ENCODE results near the gene ZSCAN9. TPM values are rescaled to one million over a fixed set of nuclear protein-coding genes. Genes with fewer than 3 reads are reported as not detected.

ZSCAN9 gene
- 6.1 to 7.8 TPM (median 7.3 TPM) in 5 replicates for total RNA-seq (2022; extraction: Qiagen RNA extraction; ENCODE audit: low read depth)

DNA sequence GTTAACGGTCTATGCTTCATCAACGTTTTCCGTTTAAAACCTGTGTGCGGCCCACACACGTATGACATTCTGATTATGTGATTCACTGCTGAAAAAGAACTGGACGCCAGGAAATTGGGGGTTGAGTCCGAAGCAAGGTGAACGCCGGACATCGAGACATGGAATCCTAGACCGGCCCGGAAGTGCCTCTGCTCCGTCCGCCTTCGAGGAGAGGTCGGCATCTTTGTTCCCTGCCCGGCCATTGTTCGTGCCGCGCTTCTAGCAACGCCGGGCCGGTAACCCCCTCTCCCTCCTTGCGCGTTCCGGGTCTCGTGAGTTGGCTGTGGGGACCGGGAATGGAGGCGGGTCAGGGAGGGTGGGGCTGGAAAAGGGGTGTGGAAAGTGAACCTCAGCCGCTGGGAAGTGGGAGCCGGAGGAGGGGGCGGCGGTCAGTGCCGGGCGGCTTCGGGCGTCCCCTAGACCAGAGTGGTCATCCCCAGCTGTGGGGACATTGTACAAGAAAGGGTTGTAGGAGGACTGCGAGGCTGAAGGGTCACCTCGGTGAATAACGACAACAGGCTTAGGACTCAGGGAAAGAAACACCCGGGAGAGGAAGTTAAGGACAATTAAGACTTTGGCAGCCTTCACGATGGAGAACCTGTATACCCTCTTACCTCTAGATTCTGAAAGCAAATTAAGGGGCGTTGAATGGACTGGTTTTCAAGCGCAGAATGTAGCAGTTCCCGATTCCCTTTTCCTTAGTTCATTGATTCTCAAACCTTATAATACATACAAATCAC lies at the start of gene ZSCAN9:
TSS of gene ZSCAN9 (plus strand) at position 220 of the 779 bp plus-strand sequence. CDS start 1,810 bp downstream, outside the sequence.

DNA sequence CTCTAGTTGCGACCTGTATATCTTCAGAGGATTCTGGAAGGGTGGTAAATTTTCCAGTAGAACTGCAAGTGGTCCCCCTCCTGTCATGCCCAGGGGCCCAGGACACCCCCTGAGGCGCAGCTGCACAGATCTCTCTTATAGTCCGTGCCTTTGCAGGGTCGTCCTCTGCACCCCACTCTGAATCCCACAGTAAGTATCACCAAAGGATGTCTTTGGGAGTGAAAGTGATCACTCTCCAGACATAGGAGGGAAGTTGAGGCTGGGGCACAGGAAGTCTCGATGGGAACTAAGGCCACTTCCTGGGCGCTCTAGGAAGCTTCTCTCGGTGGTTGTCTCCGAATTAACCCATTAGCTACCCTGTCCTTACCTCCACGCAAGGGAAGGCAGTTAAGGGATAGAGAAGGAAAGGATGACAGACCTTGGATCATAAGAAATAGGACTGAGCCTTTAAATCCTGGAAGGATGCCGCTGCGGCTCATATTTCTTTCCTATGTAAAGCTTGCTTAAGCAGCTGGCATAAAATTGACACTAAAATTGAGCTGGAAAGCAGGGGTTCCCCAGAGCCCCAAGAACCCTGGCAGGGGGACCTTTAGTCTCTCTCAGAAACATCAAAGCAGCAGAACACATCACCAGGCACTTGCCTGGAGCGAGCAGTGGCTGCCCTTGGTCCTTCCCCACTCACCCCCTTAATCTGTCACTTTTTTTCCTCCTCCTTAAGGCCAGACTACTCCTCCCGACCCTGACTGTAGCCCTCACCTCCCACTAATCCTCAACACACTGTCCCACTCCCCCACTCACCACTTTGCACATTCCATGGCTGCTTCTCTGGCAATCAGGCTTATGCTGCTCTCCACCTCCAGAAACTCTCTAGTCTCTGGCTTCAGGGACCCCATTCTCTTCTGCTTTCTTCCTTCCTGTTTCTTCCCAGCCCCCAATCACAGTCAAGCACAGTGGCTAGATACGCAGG lies 27.2 kb downstream of the ZSCAN9 start, which contains the start of gene ZKSCAN4:
TSS of gene ZKSCAN4 (minus strand) at position 261 of the 967 bp plus-strand sequence. CDS start 289 bp downstream, outside the sequence.

DNA sequence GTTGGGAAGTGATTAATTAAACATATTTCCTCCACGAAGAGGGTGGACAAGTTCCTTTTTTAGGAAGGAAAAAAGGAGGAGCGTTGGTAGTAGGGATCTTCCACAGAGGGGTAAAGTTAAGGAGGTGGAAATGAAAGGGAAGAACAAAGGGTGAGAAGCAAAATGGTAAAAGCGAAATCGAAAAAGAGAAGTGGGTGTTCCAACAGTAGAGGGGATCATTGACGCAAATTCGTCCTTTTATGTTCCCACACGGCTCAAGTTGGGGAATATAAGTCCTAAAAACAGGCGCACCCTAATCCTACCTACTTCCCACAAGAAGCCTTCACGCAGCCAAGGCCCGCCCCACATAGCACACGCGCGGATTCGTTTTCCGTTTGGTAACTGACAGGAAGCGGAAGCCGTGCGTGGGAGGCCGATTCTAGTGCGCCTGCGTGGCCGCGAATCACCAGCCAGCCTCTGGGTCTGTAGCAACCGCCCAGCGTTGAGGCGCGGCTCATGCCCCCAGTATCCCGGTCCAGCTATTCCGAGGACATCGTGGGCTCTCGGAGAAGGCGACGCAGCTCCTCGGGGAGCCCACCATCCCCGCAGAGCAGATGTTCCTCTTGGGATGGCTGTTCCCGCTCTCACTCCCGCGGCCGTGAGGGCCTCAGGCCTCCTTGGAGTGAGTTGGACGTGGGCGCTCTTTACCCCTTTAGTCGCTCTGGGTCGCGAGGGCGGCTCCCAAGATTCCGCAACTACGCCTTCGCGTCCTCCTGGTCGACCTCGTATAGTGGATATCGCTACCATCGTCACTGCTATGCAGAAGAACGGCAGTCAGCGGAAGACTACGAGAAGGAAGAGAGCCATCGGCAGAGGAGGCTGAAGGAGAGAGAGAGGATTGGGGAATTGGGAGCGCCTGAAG lies 34.1 kb downstream of the ZSCAN9 start, which contains the start of gene NKAPL:
TSS of gene NKAPL (plus strand) at position 421 of the 901 bp plus-strand sequence. CDS start at position 496, 75 bp downstream.

DNA sequence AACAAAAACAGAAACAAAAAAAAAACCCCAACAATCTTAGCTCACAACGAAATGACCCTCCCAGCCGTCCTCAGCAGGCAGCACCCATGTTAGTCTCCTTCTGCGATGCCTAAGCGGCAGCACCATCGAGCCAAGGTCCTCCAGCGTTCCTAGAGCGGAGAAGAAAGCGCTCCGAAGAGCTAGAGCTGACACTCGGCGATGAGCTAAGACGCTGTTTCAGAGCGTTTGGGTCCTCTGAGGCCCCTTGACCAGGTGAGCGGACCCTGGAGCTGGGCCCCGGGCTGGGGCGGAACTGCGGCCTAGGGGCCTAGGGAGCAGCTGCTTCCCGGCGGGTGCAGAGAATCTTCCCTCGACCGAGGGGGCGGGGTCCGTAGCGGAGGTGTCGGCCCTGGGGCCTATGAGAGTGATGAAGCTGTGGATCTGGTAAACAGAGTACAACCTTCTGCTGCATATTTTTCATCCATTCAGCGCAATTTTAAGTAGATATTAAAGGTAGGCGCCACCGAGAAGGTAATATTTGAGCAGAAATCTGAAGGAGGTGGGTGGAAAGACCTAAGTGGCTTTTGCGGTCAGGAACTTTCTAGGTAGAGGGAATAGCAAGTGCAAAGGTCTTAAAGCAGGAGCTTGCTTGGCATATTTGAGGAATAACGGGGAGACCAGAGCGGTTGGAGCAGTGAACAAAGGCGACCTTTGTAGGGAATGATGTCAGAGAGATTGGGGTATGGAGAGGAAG lies 42.1 kb downstream of the ZSCAN9 start, which contains the start of gene ZSCAN26:
TSS of gene ZSCAN26 (plus strand) at position 182 of the 733 bp plus-strand sequence. CDS start 4,777 bp downstream, outside the sequence.

DNA sequence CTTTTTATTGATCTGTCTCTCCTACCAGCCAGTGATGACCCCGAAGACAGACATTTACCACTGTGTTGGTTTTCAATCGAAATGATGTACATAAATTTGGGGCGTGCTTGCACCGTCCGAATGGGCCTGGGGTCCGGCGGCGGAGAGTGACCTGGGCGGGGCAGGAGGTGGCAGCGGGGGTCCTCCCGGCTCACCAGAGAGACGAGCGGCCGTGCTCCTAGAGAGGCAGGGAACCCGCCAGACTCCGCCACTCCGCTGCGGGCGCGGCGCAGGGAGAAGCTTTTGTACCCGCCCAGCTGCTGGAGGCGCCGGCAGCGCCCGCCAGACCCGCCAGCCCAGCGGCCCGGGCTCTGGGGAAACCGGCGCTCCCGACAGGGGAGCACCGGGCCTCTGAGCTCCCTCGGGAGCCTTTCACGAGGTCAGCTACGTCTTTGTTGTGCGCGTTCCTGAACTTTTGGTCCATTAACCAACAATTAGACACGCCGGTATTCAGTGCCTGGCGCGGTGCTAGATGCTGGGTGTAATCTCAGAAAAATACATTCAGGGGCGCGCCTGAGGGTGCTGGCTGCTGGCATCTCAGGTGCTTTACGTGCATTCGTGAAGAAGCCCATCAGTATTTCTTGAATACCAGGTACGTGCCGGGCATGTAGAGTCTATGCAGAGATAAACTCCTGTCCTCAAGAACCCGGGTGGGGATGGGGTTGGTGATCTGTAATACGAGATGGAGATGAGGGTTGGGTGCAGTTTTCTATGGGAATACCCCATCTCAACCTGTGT lies 56.4 kb downstream of the ZSCAN9 start, which contains the start of gene PGBD1:
TSS of gene PGBD1 (plus strand) at position 285 of the 777 bp plus-strand sequence. CDS start 2,242 bp downstream, outside the sequence.

Other genes starting within 250 kb of the ZSCAN9 start
- gene ZNF165, start 144.7 kb upstream of the ZSCAN9 start, total RNA-seq (2022; extraction: Qiagen RNA extraction; ENCODE audit: low read depth), result 1.1 to 1.4 TPM (median 1.3 TPM) in 5 replicates
- gene ZSCAN16, start 100.7 kb upstream of the ZSCAN9 start, total RNA-seq (2022; extraction: Qiagen RNA extraction; ENCODE audit: low read depth), result 3.9 to 4.5 TPM (median 4.0 TPM) in 5 replicates
- gene ZKSCAN8, start 83.4 kb upstream of the ZSCAN9 start, total RNA-seq (2022; extraction: Qiagen RNA extraction; ENCODE audit: low read depth), result 4.0 to 6.0 TPM (median 5.4 TPM) in 5 replicates
- gene ZKSCAN4, start 27.0 kb downstream of the ZSCAN9 start, total RNA-seq (2022; extraction: Qiagen RNA extraction; ENCODE audit: low read depth), result 2.3 to 3.1 TPM (median 2.6 TPM) in 5 replicates
- not detected in 5 replicates for gene NKAPL, start 34.0 kb downstream of the ZSCAN9 start, total RNA-seq (2022; extraction: Qiagen RNA extraction; ENCODE audit: low read depth)
- 5.4 to 9.8 TPM (median 6.2 TPM) in 5 replicates for gene ZSCAN26, start 41.9 kb downstream of the ZSCAN9 start, total RNA-seq (2022; extraction: Qiagen RNA extraction; ENCODE audit: low read depth)
- gene PGBD1, start 56.3 kb downstream of the ZSCAN9 start, total RNA-seq (2022; extraction: Qiagen RNA extraction; ENCODE audit: low read depth), result 4.4 to 6.0 TPM (median 4.7 TPM) in 5 replicates
- gene ZSCAN31, start 110.9 kb downstream of the ZSCAN9 start, total RNA-seq (2022; extraction: Qiagen RNA extraction; ENCODE audit: low read depth), result 2.0 to 3.8 TPM (median 2.7 TPM) in 5 replicates
- gene ZKSCAN3, start 124.7 kb downstream of the ZSCAN9 start, total RNA-seq (2022; extraction: Qiagen RNA extraction; ENCODE audit: low read depth), result 1.7 to 2.1 TPM (median 2.0 TPM) in 5 replicates
- gene ZSCAN12, start 174.5 kb downstream of the ZSCAN9 start, total RNA-seq (2022; extraction: Qiagen RNA extraction; ENCODE audit: low read depth), result 1.1 to 2.5 TPM (median 1.5 TPM) in 5 replicates
- not detected in 5 replicates for gene ZSCAN23, start 218.2 kb downstream of the ZSCAN9 start, total RNA-seq (2022; extraction: Qiagen RNA extraction; ENCODE audit: low read depth)

Data from A549 treated with CpdA at 1 μM for 4 hours (cell line).